B cell (primary cell): Measurements from ENCODE around the gene TCERG1L. TPM values are rescaled to one million over a fixed set of nuclear protein-coding genes. Genes with fewer than 3 reads are reported as not detected.

Source experiments
- ATAC-seq: fragments of 200-7000 bp; cut with Tn5 transposase; one replicate; pipeline ENCODE4 v1.10.0; 2021; ENCODE audit warnings: low read depth, mild to moderate bottlenecking, moderate number of reproducible peaks, moderate library complexity
- CTCF ChIA-PET: fragments of 350-600 bp; sonication (Branson Sonifier 250); formaldehyde crosslinking; loops from one replicate; lab custom pipeline; 2021; ENCODE audit warnings: antibody characterized with exemption, inconsistent platforms; lab: Charles Lee
- POLR2A ChIA-PET: fragments of 350-600 bp; sonication (Branson Sonifier 250); formaldehyde crosslinking; loops from one replicate; lab custom pipeline; 2021; ENCODE audit warnings: antibody characterized with exemption; lab: Charles Lee
- DNase-seq: peaks from one replicate; pipeline ENCODE4 v3.0.0; 2013
- H2AFZ ChIP-seq: 2 replicates; pipeline ENCODE4 v1.6.1; 2012; ENCODE audit warnings: mild to moderate bottlenecking, low read depth, low read length; ENCODE audit not compliant: insufficient read depth, poor library complexity, severe bottlenecking
- H3K27ac ChIP-seq, 2 donors: 1 replicate in 1 of 2; 2 replicates in 1 of 2; pipeline ENCODE4 v1.5.1; 2012 to 2013; ENCODE audit warnings: low read length in 2 of 2, mild to moderate bottlenecking in 2 of 2, moderate library complexity in 1 of 2
- H3K27me3 ChIP-seq, 4 experiments: fragments of 200-600 bp in 1 of 4; sonication (generic) in 1 of 4; replicated peaks in 1 of 4; 1 replicate in 2 of 4; 2 replicates in 2 of 4; pipeline versions ENCODE4 v1.6.1 to v1.7.0; 2013 to 2016; ENCODE audit warnings: low read length in 3 of 4, mild to moderate bottlenecking in 2 of 4, mixed read lengths in 1 of 4, moderate library complexity in 1 of 4; ENCODE audit not compliant: insufficient read depth in 4 of 4, control insufficient read depth in 3 of 4; ENCODE audit errors: control extremely low read depth in 1 of 4
- H3K36me3 ChIP-seq, 2 experiments: replicated peaks in 1 of 2; 1 replicate in 1 of 2; 2 replicates in 1 of 2; pipeline versions ENCODE4 v1.6.1 to v1.7.1; 2013; ENCODE audit warnings: low read length in 1 of 2; ENCODE audit not compliant: insufficient read depth in 2 of 2, control insufficient read depth in 1 of 2; ENCODE audit errors: control extremely low read depth in 1 of 2, extremely low read depth in 1 of 2
- H3K4me1 ChIP-seq, 2 donors: fragments of 200-600 bp in 1 of 2; sonication (generic) in 1 of 2; 1 replicate in 1 of 2; 2 replicates in 1 of 2; pipeline versions ENCODE4 v1.5.1 to v1.6.1; 2013 to 2017; ENCODE audit warnings: low read length in 2 of 2; ENCODE audit not compliant: control insufficient read depth in 2 of 2, insufficient read depth in 2 of 2
- H3K4me2 ChIP-seq: replicated peaks from 2 replicates; pipeline ENCODE3; 2012; ENCODE audit warnings: mild to moderate bottlenecking, low read depth, low read length; ENCODE audit not compliant: poor library complexity, severe bottlenecking
- H3K4me3 ChIP-seq, 5 experiments: fragments of 200-600 bp in 1 of 5; sonication (generic) in 1 of 5; 1 replicate in 3 of 5; 2 replicates in 2 of 5; pipeline versions ENCODE4 v1.5.1 to v1.7.0; 2011 to 2016; ENCODE audit warnings: low read length in 4 of 5, mild to moderate bottlenecking in 4 of 5, low read depth in 2 of 5, control low read depth in 1 of 5, moderate library complexity in 1 of 5; ENCODE audit not compliant: insufficient read depth in 1 of 5; ENCODE audit errors: control extremely low read depth in 1 of 5, extremely low read depth in 1 of 5
- H3K79me2 ChIP-seq: fragments of 200-600 bp; sonication (generic); one replicate; pipeline ENCODE4 v1.6.0; 2016; ENCODE audit warnings: low read length; ENCODE audit not compliant: control insufficient read depth, insufficient read depth
- H3K9ac ChIP-seq: fragments of 200-600 bp; sonication (generic); 2 replicates; pipeline ENCODE4 v1.6.1; 2017; ENCODE audit warnings: mild to moderate bottlenecking, low read length, moderate library complexity
- H3K9me3 ChIP-seq, 3 donors: one replicate each; pipeline versions ENCODE4 v1.6.1 to v1.7.1; 2013; ENCODE audit warnings: low read length in 2 of 3; ENCODE audit not compliant: control insufficient read depth in 2 of 3, insufficient read depth in 1 of 3; ENCODE audit errors: control extremely low read depth in 1 of 3
- H4K20me1 ChIP-seq: 2 replicates; pipeline ENCODE4 v1.6.0; 2012; ENCODE audit warnings: mild to moderate bottlenecking, low read length; ENCODE audit not compliant: insufficient read depth, control insufficient read depth, poor library complexity, severe bottlenecking
- H3K27ac Mint-ChIP-seq: one replicate; pipeline ENCODE4 v1.8.0; 2021; ENCODE audit warnings: mixed read lengths
- H3K27me3 Mint-ChIP-seq: one replicate; pipeline ENCODE4 v1.8.0; 2021; ENCODE audit warnings: mixed read lengths
- H3K4me1 Mint-ChIP-seq: one replicate; pipeline ENCODE4 v1.8.0; 2021; ENCODE audit warnings: mixed read lengths
- H3K4me3 Mint-ChIP-seq: one replicate; pipeline ENCODE4 v1.8.0; 2021; ENCODE audit warnings: mixed read lengths
- H3K9me3 Mint-ChIP-seq: one replicate; pipeline ENCODE4 v1.8.0; 2022; ENCODE audit warnings: mixed read lengths; ENCODE audit not compliant: insufficient read depth
- CTCF ChIP-seq: fragments of 200-600 bp; IDR thresholded peaks from one replicate; pipeline ENCODE4 v1.8.0; 2022; ENCODE audit warnings: antibody characterized with exemption, mild to moderate bottlenecking
- EZH2 ChIP-seq: IDR thresholded peaks from 2 replicates; pipeline ENCODE4 v1.6.1; 2012; ENCODE audit warnings: borderline replicate concordance, low read depth, mild to moderate bottlenecking, moderate library complexity, low read length; ENCODE audit not compliant: insufficient read depth, poor library complexity, severe bottlenecking
- WGBS: methylation state at CpG from one replicate; pipeline ENCODE4 v1.1.5; 2013; ENCODE audit warnings: missing lambda C conversion rate; ENCODE audit not compliant: insufficient coverage; 5-methylcytosine and 5-hydroxymethylcytosine counted together
- intact Hi-C: fragments of 100-400 bp; cut with micrococcal nuclease; formaldehyde crosslinking; loops from one replicate; pipeline ENCODE4 v1.10.0; 2022
- polyA plus RNA-seq: library from polyadenylated mRNA; depleted of rRNA; stranded (reverse); fragments of >200 nt; gene quantifications from 2 replicates; pipeline ENCODE4 v1.2.3, GENCODE V29; 2012
- total RNA-seq, 2 donors: library from RNA; stranded (reverse); fragments of 120-200 nt in 1 of 2; gene quantifications; 1 replicate in 1 of 2; 2 replicates in 1 of 2; pipeline versions ENCODE4 v1.2.3 to v1.2.4, GENCODE V29; 2013 to 2022

Gene TCERG1L
- total and polyA plus RNA-seq, 2 donors (not counting 1 experiment from before 2014, with no cell fraction given): 0.10 TPM; not detected in 1

GRCh38 chr10:131150126-131150525, 161.4 kb downstream of the TCERG1L start:
- no peaks in the 10 kb centered on the region for H3K79me2 ChIP-seq
- H3K27me3 ChIP-seq: no peaks in the 10 kb centered on the region
- H3K9ac ChIP-seq: no peak overlapping the region
- peaks cover 9% of the 10 kb centered on the region for H3K9me3 Mint-ChIP-seq
- no peaks in the 10 kb centered on the region for H3K36me3 ChIP-seq
- no peak for TF ChIP-seq EZH2
- no peak for TF ChIP-seq CTCF
- 64% methylated on average over 4 of the region's 4 CpGs for WGBS
- DNase-seq (no peak), ATAC-seq (no peak)
- H3K27ac Mint-ChIP-seq: no peak overlapping the region
- no peaks in the 10 kb centered on the region for H4K20me1 ChIP-seq
- peaks cover 0 to 63% (median 0%) of the 10 kb centered on the region in 3 donors for H3K9me3 ChIP-seq
- CTCF ChIA-PET: no interaction called here
- no peaks in the 10 kb centered on the region for H3K4me1 ChIP-seq
- H3K27ac ChIP-seq: no peak overlapping the region
- H3K4me2 ChIP-seq: no peak overlapping the region
- H3K4me1 Mint-ChIP-seq: no peaks in the 10 kb centered on the region
- H2AFZ ChIP-seq: no peak overlapping the region
- no peak overlapping the region for H3K4me3 ChIP-seq
- H3K27me3 Mint-ChIP-seq: no peaks in the 10 kb centered on the region
- H3K4me3 Mint-ChIP-seq: no peak overlapping the region
- intact Hi-C loops: no loop called here
- POLR2A ChIA-PET: no interaction called here

- H3K27ac Mint-ChIP-seq: no peak overlapping the region
- WGBS: 87% methylated on average over 10 of the region's 10 CpGs
- Histone ChIP-seq H3K27me3 (no peaks in the 10 kb centered on the region), H3K4me3 (no peak overlapping the region), H3K9me3 (peaks cover 0 to 57% (median 0%) of the 10 kb centered on the region in 3 donors), H3K4me1 (no peaks in the 10 kb centered on the region), H3K9ac (no peak overlapping the region), H3K36me3 (no peaks in the 10 kb centered on the region), H3K79me2 (no peaks in the 10 kb centered on the region), H4K20me1 (no peaks in the 10 kb centered on the region), H3K27ac (no peak overlapping the region), H2AFZ (no peak overlapping the region), H3K4me2 (no peak overlapping the region)
- ChIA-PET POLR2A (no interaction called here), CTCF (no interaction called here)
- no peak overlapping the region for H3K4me3 Mint-ChIP-seq
- ATAC-seq (no peak), DNase-seq (no peak)
- no peaks in the 10 kb centered on the region for H3K27me3 Mint-ChIP-seq
- peaks cover 9% of the 10 kb centered on the region for H3K9me3 Mint-ChIP-seq
- intact Hi-C loops: no loop called here
- TF ChIP-seq CTCF (no peak), EZH2 (no peak)
- H3K4me1 Mint-ChIP-seq: no peaks in the 10 kb centered on the region
Observed at GRCh38 chr10:131149586-131149985, 161.9 kb downstream of the TCERG1L start.
